Retinal pigment epithelial cell (primary cell): ENCODE data around the gene MYO7A.

Experiments used
- DNase-seq: peaks from one replicate; pipeline ENCODE4 v3.0.0-alpha.2; 2010; ENCODE audit warnings: low read depth
- H3K4me3 ChIP-seq: 2 replicates; pipeline ENCODE4 v1.5.1; 2011; ENCODE audit warnings: mild to moderate bottlenecking, low read length, control low read depth, moderate library complexity
- CTCF ChIP-seq: conservative IDR thresholded peaks from 2 replicates; pipeline ENCODE4 v1.5.1; 2011; ENCODE audit warnings: low read depth, low read length, control low read depth, inconsistent platforms

Gene MYO7A

GRCh38 chr11:77231800-77232199 lies 103.8 kb downstream of the MYO7A start:
- no peak for TF ChIP-seq CTCF
- no peak overlapping the region for H3K4me3 ChIP-seq
- no peak for DNase-seq

GRCh38 chr11:77232242-77232641 lies 104.2 kb downstream of the MYO7A start:
- TF ChIP-seq CTCF: no peak
- no peak overlapping the region for H3K4me3 ChIP-seq
- DNase-seq: no peak

- DNase-seq: no peak
- H3K4me3 ChIP-seq: no peak overlapping the region
- no peak for TF ChIP-seq CTCF
Observed at GRCh38 chr11:77233011-77233410, 105.0 kb downstream of the MYO7A start.

GRCh38 chr11:77236901-77237300 lies 108.9 kb downstream of the MYO7A start:
- no peak for TF ChIP-seq CTCF
- no peak for DNase-seq
- no peak overlapping the region for H3K4me3 ChIP-seq

GRCh38 chr11:77244277-77245027 lies 116.4 kb downstream of the MYO7A start:
- H3K4me3 ChIP-seq: no peak overlapping the region
- peak; percentile 16 for DNase-seq
- no peak for TF ChIP-seq CTCF

GRCh38 chr11:77249427-77249826 lies 121.4 kb downstream of the MYO7A start:
- no peak for TF ChIP-seq CTCF
- no peak overlapping the region for H3K4me3 ChIP-seq
- no peak for DNase-seq

- no peak overlapping the region for H3K4me3 ChIP-seq
- no peak for TF ChIP-seq CTCF
- DNase-seq: no peak
Observed at GRCh38 chr11:77250881-77251640, 123.0 kb downstream of the MYO7A start.
